Mucosa of stomach (tissue), 1 donor: Measurements from ENCODE around the gene TSKU.
"Not testable (repeated sequence)": the region's sequence is repeated elsewhere in the genome, so short reads cannot be mapped to it uniquely, and the experiment has no call there.

ENCODE experiments used
- H3K27me3 ChIP-seq: one replicate; pipeline ENCODE4 v1.7.0; 2013; ENCODE audit warnings: mild to moderate bottlenecking, low read length; ENCODE audit not compliant: control insufficient read depth, insufficient read depth
- H3K36me3 ChIP-seq: one replicate; pipeline ENCODE4 v1.7.0; 2013; ENCODE audit warnings: low read length; ENCODE audit not compliant: control insufficient read depth, insufficient read depth
- H3K4me1 ChIP-seq: one replicate; pipeline ENCODE4 v1.7.0; 2013; ENCODE audit warnings: mild to moderate bottlenecking, low read length; ENCODE audit not compliant: control insufficient read depth, insufficient read depth
- H3K4me3 ChIP-seq: one replicate; pipeline ENCODE4 v1.7.0; 2013; ENCODE audit warnings: low read length
- H3K9ac ChIP-seq: one replicate; pipeline ENCODE4 v1.7.0; 2013; ENCODE audit warnings: mild to moderate bottlenecking, low read length, moderate library complexity
- H3K9me3 ChIP-seq: one replicate; pipeline ENCODE4 v1.7.0; 2013; ENCODE audit warnings: mild to moderate bottlenecking, low read length, moderate library complexity; ENCODE audit not compliant: control insufficient read depth
- donor health status: Pancreatic carcinoma.

TSKU gene

DNA sequence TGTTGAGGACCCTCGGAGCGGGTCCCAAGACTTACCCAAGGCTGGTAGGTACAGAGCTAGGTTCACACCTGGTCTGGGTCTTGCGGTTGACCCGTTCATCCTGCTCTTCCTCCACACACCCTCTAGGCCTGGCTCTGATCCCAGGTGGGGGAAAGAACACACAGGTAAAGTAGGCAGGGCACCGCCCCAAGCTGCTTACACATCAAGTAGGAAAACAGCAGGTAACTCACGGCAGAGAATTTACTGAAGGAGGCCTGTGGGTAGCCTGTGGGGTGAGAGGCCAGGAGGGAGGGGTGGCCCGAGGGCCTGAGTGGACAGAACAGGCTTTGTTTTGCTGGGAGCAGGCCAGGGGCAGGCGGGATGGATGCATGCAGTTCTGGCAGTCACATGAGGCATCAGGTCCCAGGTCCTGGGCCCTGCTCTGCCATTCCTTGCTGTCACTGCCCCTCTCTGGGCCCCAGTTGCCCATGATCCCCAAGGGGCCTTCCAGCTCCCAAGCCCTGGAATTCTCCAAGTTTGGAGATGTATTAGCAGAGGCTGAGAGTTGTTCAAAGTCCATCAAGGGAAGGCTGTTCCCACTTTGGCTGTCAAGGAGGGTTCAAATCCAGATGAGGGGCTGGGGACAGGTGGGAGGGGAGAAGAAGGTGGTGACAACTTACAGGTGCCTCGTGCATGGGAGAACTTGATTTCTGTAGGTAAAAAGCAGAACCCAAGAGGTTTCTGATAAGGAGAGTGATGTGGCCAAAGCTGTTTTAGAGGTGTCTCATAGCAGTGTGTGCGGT lies 5.7 kb downstream of the TSKU start:
- Histone ChIP-seq H3K36me3 (no peaks in the 10 kb centered on the region), H3K9ac (peak overlapping the region; percentile 36), H3K9me3 (no peaks in the 10 kb centered on the region), H3K27me3 (no peaks in the 10 kb centered on the region), H3K4me3 (no peak overlapping the region), H3K4me1 (peaks cover 84% of the 10 kb centered on the region)

DNA sequence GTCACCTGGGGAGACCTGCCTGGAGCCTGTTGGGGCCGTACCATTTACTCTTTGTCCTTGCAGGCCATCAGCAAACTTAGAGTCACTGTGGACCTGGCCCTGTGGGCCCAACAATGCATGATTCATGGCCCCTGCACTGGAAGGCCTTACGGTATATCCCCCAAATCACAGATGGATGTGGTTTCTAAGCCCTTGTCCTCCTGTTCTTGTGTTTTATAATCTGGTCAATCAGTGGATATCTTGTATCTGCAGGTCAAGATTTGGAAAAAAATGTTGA lies 6.2 kb downstream of the TSKU start:
- no peaks in the 10 kb centered on the region for H3K9me3 ChIP-seq
- no peaks in the 10 kb centered on the region for H3K36me3 ChIP-seq
- H3K4me1 ChIP-seq = peaks cover 89% of the 10 kb centered on the region
- no peak overlapping the region for H3K4me3 ChIP-seq
- no peaks in the 10 kb centered on the region for H3K27me3 ChIP-seq
- H3K9ac ChIP-seq = peak overlapping the region; percentile 36

DNA sequence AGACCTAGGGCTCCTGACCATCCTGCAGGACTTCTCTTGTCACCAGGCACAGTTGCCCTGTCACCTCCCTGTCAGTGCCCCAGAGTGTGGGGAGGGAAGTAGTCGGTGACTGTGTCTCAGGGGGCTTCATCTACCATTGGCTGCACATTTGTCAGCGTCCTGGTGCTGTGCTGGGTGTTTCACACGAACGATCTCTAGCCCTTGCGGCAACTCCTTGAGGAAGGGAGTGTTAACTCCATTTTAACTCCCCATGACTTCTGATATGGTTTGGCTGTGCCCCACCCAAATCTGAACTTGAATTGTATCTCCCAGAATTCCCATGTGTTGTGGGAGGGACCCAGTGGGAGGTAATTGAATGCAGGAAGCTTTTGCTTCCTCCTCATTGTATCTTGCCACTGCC lies 7.1 kb downstream of the TSKU start:
- H3K9ac ChIP-seq = no peak overlapping the region
- H3K36me3 ChIP-seq = no peaks in the 10 kb centered on the region
- peaks cover 92% of the 10 kb centered on the region for H3K4me1 ChIP-seq
- no peaks in the 10 kb centered on the region for H3K9me3 ChIP-seq
- H3K27me3 ChIP-seq = no peaks in the 10 kb centered on the region
- H3K4me3 ChIP-seq = no peak overlapping the region

DNA sequence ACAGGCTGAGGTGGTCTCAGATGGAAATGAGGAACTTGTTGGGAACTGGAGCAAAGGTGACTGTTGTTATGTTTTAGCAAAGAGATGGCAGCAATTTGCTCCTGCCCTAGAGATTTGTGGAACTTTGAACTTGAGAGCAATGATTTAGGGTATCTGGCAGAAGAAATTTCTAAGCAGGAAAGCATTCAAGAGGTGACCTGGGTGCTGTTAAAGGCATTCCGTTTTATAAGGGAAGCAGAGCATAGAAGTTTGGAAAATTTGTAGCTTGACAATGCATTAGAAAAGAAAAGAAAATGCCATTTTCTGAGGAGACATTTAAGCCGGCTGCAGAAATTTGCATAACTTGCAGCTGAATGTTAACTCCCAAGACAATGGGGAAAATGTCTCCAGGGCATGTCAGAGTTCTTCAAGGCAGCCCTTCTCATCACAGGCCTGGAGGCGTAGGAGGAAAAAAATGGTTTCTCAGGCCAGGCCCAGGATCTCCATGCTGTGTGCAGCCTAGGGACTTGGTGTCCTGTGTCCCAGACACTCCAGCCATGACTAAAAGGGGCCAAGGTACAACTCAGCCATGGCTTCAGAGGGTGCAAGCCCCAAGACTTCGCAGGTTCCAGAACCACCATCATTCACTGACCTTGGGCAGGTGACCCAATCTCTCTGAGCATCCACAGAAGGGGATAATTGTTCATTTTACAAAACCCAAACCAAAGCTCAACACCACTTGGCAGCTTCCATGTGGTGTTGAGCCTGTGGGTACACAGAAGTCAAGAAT lies 8.0 kb downstream of the TSKU start:
- H3K9me3 ChIP-seq, H3K36me3 ChIP-seq, H3K4me3 ChIP-seq, H3K27me3 ChIP-seq, H3K9ac ChIP-seq: not testable (repeated sequence)
- peaks cover 92% of the 10 kb centered on the region for H3K4me1 ChIP-seq

DNA sequence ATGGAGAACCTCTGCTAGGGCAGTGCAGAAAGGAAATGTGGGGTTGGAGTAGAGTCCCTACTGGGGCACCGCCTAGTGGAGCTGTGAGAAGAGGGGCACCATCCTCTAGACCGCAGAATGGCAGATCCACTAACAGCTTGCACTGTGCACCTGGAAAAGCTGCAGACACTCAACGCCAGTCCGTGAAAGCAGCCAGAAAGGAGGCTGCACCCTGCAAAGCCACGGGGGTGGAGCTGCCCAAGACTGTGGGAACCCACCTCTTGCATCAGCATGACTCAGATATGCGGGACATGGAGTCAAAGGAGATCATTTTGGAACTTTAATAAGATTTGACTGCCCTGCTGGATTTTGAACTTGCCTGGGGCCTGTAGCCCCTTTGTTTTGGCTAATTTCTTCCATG lies 8.7 kb downstream of the TSKU start:
- Histone ChIP-seq H3K9ac (no peak overlapping the region), H3K9me3 (no peaks in the 10 kb centered on the region), H3K4me3 (no peak overlapping the region), H3K27me3 (no peaks in the 10 kb centered on the region), H3K4me1 (peaks cover 92% of the 10 kb centered on the region), H3K36me3 (no peaks in the 10 kb centered on the region)

DNA sequence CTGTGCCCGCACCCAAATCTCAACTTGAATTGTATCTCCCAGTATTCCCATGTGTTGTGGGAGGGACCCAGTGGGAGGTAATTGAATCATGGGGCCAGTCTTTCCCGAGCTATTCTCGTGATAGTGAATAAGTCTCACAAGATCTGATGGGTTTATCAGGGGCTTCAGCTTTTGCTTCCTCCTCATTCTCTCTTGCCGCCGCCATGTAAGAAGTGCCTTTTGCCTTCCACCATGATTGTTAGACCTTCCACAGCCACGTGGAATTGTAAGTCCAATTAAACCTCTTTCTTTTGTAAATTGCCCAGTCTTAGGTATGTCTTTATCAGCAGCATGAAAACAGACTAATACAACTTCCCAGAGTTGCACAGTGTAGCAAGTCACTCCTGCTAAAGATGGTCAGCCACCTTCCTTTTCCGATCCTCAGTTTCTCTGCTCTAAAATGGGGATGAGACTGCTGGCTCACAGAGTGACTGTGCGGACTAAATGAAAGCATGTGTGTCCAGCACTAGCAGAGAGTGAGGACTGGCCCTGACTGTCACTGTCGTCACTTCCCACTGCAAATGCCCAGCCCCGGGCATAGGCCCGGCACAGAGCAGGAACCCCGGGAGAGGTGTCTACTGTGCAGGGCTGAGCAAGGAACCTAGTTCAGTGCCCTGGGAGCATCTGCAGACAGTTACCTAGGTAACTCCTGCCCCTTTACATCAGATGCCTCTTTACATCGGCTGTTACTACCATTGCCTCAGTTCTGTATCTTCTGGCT lies 9.5 kb downstream of the TSKU start:
- no peaks in the 10 kb centered on the region for H3K36me3 ChIP-seq
- peaks cover 92% of the 10 kb centered on the region for H3K4me1 ChIP-seq
- no peaks in the 10 kb centered on the region for H3K9me3 ChIP-seq
- no peak overlapping the region for H3K9ac ChIP-seq
- no peaks in the 10 kb centered on the region for H3K27me3 ChIP-seq
- no peak overlapping the region for H3K4me3 ChIP-seq

DNA sequence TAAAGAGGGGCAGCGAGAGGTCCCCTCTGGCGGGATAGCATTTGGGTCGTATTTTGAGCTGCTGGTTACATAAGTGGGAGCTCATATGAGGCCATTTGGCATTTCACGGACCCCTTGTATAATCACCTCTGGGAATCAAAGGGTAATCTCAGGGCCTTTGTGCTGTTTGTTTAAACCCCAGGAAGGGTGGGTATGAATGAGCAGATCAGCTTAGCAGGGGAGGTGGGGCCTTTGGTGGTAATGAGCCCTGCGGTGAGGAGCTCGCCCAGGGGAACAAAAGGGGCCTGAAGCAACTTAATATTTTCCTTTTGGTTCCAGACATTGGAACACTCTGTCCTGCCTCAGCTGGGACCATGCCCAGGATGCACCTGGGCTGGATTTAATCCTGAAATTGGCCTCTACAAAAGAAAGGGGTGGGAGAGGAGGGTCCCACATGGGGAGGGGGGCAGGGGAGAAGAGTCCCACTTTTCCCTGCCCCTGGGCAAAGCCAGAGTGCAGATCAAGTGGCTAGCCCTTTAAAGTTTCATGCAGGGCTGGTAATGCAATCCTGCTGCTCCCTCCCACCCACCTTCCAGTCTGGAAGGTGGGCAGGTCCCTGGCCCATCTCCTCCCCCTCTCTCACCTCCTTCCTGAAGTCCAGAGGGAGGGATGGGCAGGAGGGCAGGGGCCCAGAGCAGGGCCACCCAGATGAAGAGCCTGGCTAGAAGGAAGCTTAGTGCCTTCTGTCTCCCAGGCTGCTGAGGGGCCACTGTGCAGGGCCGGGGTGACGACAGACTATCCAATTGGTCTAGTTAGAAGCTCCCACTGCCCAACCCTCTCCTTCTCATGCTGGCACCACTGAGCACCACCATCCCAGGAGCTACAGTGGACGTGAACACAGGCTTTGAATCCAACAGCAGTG lies 10.5 kb downstream of the TSKU start:
- H3K27me3 ChIP-seq = no peaks in the 10 kb centered on the region
- H3K9me3 ChIP-seq = no peaks in the 10 kb centered on the region
- no peak overlapping the region for H3K9ac ChIP-seq
- H3K36me3 ChIP-seq = peaks cover 5% of the 10 kb centered on the region
- H3K4me3 ChIP-seq = no peak overlapping the region
- H3K4me1 ChIP-seq = peaks cover 92% of the 10 kb centered on the region

DNA sequence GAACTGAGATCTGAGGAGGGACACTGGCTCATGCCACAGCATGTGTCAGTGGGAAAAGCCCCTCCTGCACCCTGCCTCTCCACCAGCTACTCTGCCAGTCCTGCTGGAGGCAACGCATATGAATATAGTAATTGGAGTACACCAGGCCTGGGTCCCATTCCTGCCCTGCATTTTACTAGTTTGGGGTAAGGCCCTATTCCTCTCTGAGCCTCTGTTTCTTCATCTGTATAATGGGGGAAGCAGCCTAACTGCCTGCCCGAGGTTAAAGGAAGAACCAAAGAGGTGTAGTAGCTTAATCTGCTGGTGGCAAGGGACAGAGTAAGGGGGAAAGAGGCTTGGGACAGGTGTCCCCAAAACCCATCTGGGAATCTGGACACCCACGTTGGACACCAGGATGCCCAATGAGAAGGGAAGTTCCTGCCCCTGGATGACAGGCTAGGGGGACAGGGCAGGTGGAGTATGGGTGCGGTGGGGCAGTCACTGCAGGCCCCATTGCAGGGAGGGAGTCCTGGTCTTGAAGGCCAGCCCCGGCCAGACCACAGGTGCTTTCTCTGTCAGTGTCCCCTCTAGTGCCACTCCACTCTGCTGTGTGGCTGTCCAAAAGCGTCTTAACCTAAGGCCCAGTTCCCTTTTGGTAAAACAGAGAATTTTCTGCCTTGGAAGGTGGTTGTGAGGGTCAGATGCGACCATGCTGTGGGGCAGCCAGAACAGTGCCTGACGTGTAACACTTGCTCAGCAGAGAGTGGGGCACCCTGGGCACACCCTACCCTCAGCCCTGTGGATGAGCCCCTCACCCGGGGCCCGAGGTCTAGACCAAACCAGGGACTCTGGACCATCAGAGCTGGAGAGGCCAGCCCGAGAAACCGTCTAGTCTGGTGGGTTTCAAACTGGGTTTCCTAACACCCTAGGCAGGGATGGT lies 11.5 kb downstream of the TSKU start:
- Histone ChIP-seq H3K9me3 (no peaks in the 10 kb centered on the region), H3K27me3 (no peaks in the 10 kb centered on the region), H3K4me1 (peaks cover 91% of the 10 kb centered on the region), H3K9ac (no peak overlapping the region), H3K36me3 (peaks cover 5% of the 10 kb centered on the region), H3K4me3 (no peak overlapping the region)

DNA sequence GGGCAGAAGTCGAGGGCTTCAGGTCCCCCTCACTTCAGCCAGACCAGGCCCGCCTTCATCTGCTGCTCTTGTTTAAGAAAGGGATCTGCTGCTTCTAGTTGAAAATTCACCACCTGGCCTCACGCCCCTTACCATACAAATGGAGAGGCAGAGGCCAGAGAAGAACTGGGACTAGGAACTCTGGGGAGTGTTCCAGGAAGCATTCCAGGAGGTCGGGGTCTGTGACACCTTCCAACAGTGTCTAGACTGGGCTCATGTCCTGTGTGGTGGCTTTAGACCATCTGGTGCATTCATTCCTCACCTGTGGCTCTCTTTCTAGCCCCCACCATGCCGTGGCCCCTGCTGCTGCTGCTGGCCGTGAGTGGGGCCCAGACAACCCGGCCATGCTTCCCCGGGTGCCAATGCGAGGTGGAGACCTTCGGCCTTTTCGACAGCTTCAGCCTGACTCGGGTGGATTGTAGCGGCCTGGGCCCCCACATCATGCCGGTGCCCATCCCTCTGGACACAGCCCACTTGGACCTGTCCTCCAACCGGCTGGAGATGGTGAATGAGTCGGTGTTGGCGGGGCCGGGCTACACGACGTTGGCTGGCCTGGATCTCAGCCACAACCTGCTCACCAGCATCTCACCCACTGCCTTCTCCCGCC lies 12.3 kb downstream of the TSKU start:
- Histone ChIP-seq H3K27me3 (no peaks in the 10 kb centered on the region), H3K9ac (no peak overlapping the region), H3K9me3 (no peaks in the 10 kb centered on the region), H3K36me3 (peaks cover 5% of the 10 kb centered on the region), H3K4me1 (peaks cover 91% of the 10 kb centered on the region), H3K4me3 (no peak overlapping the region)

DNA sequence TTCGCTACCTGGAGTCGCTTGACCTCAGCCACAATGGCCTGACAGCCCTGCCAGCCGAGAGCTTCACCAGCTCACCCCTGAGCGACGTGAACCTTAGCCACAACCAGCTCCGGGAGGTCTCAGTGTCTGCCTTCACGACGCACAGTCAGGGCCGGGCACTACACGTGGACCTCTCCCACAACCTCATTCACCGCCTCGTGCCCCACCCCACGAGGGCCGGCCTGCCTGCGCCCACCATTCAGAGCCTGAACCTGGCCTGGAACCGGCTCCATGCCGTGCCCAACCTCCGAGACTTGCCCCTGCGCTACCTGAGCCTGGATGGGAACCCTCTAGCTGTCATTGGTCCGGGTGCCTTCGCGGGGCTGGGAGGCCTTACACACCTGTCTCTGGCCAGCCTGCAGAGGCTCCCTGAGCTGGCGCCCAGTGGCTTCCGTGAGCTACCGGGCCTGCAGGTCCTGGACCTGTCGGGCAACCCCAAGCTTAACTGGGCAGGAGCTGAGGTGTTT lies 12.8 kb downstream of the TSKU start:
- H3K9me3 ChIP-seq = no peaks in the 10 kb centered on the region
- peaks cover 93% of the 10 kb centered on the region for H3K4me1 ChIP-seq

More for the DNA sequence above, 12.8 kb downstream of the TSKU start:
- Histone ChIP-seq H3K4me3 (no peak overlapping the region), H3K36me3 (peaks cover 5% of the 10 kb centered on the region), H3K27me3 (no peaks in the 10 kb centered on the region), H3K9ac (no peak overlapping the region)
